Dedifferentiated amniotic fluid mesenchymal stem cell (primary cell): ENCODE results near the gene PTPRU.
A peak's percentile ranks its signal among the peaks of the same experiment; 100 is the strongest.

Experiments used
- DNase-seq: peaks from one replicate; pipeline ENCODE4 v3.0.0-alpha.2; 2016; ENCODE audit errors: extremely low spot score

The PTPRU gene

GRCh38 chr1:29267321-29268070 is 31.2 kb downstream of the PTPRU start:
- no peak for DNase-seq

GRCh38 chr1:29269382-29269781 is 33.1 kb downstream of the PTPRU start:
- DNase-seq = no peak

DNA sequence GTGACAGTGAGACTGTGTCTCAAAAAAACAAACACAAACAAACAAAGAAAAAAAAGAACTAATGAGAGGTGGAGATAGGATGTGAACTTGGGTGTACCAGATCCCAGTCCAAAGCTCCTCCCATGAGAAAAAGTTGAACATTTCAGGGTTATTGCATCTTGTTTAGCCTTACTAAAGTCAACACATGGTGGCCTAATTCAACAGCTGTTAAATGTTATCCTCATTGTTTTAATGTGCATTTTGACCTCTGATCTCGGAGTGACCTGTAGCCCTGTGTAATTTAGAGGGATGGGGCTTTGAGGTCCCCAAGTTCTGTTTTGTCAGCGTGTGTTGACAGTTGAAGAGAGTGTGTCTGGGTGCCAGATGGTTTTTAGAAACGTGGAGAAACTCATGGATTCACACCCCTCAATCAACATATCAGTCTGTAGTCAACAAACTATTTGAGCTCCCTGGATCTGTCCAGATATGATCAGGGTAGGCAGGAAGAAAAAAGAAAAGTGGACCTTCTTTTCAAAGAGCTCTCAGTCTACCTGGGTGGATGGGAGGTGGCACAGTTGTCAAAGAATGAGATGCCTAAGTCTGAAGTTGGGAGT is 34.7 kb downstream of the PTPRU start:
- peak; percentile 45 for DNase-seq

DNA sequence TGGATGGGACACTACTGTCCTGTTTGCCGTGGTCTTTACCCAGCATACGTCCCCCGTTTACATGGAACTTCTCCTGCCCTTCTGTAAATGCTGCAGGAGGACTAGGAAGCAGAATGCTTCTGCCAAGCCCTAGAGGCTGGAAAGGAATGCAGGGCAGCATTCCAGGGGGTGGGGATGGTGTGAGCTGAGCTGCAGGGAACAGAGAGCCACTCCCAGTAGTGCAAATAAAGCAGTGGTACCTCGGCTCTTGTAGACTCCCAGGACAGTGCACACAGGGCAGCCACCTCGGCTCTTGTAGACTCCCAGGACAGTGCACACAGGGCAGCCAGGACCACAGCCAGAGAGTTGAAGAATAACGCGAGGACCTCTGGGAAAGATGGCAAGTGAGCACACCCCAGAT is 35.4 kb downstream of the PTPRU start:
- DNase-seq = peak; percentile 69

DNA sequence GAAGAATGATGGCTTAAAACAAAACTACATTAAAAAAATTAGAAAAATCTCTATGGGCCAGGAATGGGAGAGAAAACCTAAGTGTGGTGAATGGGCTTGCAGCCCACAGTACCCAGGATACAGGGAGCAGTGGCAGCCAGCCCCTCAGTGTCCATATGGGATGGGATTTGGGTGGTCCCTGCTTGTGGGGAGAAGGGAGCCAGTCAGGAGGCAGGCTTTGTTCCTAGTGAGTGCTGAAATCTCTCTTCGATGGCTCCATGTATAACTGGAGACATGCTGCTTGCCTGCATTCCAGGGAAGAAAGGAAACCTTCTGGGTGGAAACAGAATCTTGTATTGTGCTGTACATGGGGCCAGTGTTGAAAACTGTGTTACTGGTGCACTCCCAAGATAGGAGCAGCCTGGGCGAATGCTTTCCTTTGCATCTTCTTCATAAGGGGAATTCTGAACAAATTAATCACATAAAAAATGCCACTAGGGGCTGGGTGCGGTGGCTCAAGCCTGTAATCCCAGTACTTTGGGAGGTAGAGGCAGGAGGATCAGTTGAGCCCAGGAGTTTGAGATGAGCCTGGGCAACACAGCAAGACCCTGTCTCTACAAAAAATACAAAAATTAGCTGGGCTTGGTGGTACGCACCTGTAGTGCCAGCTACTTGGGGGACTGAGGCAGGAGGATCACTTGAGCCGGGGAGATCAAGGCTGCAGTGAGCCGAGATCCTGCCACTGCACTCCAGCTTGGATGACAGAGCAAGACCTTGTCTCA is 36.0 kb downstream of the PTPRU start:
- no peak for DNase-seq

DNA sequence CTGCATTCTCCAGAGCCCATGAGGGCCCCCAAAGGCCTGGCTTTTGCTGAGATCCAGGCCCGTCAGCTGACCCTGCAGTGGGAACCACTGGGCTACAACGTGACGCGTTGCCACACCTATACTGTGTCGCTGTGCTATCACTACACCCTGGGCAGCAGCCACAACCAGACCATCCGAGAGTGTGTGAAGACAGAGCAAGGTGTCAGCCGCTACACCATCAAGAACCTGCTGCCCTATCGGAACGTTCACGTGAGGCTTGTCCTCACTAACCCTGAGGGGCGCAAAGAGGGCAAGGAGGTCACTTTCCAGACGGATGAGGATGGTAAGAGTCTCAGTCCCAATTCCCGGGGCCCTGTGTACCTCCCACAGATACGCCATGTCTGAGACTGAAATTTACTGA is 39.1 kb downstream of the PTPRU start:
- no peak for DNase-seq

- no peak for DNase-seq
Observed at GRCh38 chr1:29278124-29278523, 41.8 kb downstream of the PTPRU start.

GRCh38 chr1:29279406-29279805 is 43.1 kb downstream of the PTPRU start:
- DNase-seq = no peak

DNA sequence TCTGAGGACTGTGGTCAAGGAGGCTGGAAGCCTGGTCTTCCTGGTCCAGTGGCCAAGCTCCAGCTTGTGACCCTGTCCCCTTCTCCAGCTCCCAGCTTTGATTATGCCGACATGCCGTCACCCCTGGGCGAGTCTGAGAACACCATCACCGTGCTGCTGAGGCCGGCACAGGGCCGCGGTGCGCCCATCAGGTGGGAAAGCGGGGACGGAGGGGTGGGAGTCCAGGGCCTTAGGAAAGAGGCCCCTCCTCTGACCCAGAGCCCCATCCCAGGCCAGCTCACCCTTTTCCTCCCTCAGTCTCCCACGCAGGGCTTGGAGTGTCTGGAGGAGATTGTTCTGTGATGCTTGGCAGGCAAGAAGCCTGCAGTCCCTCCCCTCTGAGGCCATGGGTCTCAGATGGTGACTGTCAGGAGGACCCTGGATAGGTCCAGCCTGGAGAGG is 43.6 kb downstream of the PTPRU start:
- no peak for DNase-seq

DNA sequence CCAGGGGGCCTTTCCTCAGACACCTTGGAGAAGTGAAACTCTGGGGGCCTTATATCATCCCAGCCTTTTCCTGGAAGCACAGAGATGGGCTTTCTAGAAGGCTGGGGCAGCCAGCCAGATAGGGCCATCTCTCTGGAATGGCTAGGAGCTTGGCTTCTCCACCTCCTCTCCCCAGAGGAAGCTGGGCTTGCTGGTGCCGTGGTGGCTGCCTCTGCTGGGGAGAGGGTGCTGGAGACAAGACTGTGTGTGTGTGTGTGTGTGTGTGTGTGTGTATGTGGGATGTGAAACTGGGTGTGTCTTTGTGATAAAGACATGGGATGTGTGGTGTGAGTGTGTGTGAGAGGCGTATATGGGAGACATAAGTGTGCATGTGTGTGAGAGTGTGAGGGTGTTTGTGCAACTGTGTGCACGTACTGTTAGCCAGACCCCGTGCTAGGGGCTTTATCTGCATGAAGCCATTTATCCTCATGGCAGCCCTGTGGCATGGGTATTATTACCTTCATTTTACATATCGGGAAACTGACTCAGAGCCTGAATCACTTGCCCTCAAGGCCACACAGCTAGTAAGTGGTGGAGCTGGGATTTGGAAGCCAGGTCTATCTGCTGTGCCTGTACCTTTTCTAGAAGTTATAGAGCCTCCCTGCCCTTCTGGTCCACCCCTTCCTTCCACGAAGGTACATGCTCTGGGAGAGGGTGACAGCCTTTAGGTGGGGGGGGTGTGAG is 44.2 kb downstream of the PTPRU start:
- DNase-seq = no peak

GRCh38 chr1:29281571-29281970 is 45.2 kb downstream of the PTPRU start:
- DNase-seq = no peak

- no peak for DNase-seq
Observed at GRCh38 chr1:29282135-29282923, 46.0 kb downstream of the PTPRU start.

- no peak for DNase-seq
Observed at GRCh38 chr1:29282924-29283803, 46.8 kb downstream of the PTPRU start.

- no peak for DNase-seq
Observed at GRCh38 chr1:29283804-29284195, 47.5 kb downstream of the PTPRU start.

DNA sequence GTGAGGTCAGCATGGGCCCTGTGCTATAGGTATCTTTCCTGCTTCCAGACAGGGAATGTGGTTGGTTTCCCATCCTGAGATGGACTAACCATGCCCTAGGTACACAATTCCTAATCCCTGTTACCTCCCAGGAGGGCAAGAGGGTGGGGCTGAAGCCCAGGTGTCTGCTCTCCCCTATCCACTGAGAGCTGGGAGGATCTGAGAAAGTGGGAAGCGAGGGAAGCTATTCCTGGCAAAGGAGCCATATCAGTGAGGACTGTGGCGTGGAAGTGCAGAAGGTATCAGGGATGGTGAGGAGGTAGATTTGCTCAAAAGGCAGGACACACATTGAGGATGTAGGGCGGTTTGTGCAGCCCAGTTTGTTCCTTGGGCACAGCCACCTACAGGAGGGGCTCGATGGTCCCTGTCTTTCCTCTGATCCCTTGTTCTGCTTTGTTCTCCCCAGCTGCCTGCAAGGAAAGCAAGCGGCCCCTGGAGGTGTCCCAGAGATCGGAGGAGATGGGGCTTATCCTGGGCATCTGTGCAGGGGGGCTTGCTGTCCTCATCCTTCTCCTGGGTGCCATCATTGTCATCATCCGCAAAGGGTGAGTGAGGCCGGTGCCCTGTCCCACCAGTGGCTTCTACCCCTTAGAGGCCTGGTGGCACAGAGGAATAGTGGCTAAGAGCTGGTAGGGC is 48.1 kb downstream of the PTPRU start:
- no peak for DNase-seq

- DNase-seq = no peak
Observed at GRCh38 chr1:29284961-29285560, 48.7 kb downstream of the PTPRU start.

- DNase-seq = no peak
Observed at GRCh38 chr1:29285771-29286170, 49.4 kb downstream of the PTPRU start.

DNA sequence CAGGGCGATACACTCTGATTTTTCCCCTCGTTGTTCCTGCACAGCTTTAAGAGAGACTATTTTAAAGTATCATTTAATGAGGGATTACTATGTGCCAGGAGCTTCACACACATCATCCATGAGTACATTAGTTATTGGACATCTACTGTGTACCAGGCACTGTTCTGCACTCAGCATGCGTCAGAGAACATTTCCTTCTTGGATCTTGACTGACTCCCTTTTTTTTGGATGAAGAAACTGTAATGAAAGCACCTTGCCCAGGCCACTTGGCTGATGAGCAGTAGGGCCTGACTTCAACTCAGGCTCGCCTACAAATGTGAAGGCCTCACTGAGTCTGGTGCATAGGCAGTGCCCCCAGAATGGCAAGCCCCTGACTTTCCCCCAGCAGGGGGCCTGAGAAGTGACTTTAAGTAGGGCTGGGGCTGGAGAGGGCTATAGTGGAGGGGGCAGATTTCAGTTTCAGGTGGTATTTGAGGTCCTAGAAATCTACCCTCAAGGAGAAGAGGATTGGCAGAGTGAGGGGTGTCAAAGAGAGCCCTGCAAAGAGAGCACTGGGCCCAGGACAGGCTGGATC is 50.0 kb downstream of the PTPRU start:
- DNase-seq = no peak

DNA sequence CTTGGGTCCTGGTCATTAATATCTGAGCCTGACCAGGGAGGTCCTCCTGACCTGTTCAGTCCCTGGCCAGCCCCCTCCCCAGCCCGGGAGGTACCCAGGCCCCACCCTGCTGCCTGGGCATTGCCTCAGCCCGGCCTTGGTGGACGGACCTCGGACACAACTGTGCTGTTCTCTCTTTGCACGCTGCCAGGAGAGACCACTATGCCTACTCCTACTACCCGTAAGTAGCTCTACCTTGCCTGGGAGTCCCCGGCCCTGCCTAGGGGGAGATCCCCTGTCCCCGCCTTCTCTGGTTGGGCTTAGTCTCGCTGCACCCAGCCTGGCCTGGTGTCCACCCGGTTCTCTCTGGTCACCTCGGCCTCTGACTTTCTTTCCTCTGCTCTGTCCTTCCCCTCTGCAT is 53.2 kb downstream of the PTPRU start:
- DNase-seq = no peak
